ENCODE results near the gene OR1K1.
"Not testable (repeated sequence)": the region's sequence is repeated elsewhere in the genome, so short reads cannot be mapped to it uniquely, and the experiment has no call there.

The OR1K1 gene

DNA sequence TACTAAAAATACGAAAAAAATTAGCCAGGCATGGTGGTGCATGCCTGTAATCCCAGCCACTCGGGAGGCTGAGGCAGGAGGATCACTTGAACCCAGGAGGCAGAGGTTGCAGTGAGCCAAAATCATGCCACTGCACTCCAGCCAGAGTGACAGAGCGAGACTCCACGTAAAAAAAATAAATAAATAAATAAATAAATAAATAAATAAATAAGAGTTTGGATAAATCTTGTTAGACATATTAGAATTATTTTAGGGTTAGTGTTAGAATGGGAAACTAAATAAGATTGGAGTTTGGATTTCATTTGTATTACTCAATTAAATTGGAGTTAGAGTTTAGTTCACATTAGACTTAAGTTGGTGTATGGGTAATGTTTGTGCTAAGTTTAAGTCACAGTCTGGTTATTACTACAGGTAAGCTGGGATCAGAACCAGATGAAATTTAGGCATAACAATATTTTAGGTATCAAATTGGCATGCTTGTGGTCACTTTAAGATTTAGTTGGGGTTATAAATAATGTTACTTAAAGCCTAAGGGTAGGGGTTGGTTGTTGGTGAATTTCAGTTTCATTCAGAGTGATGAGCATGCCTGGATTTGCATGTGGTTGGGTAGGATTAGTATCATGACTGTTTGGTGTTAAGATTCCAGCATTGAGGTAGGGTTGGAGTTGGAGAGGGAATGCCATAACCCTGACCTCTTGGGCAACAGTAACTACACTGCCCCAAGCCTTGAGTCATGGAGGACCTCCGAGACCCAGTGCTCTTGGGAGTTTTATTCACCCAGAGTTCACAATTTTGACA is 7.9 kb upstream of the OR1K1 start:
- no peak for DNase-seq (ENCODE audit: low read depth)
- H3K4me3 ChIP-seq (ENCODE audit: low read depth, low read length): no peak overlapping the region
- TF ChIP-seq, protein P1, sequence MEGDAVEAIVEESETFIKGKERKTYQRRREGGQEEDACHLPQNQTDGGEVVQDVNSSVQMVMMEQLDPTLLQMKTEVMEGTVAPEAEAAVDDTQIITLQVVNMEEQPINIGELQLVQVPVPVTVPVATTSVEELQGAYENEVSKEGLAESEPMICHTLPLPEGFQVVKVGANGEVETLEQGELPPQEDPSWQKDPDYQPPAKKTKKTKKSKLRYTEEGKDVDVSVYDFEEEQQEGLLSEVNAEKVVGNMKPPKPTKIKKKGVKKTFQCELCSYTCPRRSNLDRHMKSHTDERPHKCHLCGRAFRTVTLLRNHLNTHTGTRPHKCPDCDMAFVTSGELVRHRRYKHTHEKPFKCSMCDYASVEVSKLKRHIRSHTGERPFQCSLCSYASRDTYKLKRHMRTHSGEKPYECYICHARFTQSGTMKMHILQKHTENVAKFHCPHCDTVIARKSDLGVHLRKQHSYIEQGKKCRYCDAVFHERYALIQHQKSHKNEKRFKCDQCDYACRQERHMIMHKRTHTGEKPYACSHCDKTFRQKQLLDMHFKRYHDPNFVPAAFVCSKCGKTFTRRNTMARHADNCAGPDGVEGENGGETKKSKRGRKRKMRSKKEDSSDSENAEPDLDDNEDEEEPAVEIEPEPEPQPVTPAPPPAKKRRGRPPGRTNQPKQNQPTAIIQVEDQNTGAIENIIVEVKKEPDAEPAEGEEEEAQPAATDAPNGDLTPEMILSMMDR (conservative IDR thresholded peaks at IDR 0.05; ENCODE audit: low read depth, low read length): no peak

DNA sequence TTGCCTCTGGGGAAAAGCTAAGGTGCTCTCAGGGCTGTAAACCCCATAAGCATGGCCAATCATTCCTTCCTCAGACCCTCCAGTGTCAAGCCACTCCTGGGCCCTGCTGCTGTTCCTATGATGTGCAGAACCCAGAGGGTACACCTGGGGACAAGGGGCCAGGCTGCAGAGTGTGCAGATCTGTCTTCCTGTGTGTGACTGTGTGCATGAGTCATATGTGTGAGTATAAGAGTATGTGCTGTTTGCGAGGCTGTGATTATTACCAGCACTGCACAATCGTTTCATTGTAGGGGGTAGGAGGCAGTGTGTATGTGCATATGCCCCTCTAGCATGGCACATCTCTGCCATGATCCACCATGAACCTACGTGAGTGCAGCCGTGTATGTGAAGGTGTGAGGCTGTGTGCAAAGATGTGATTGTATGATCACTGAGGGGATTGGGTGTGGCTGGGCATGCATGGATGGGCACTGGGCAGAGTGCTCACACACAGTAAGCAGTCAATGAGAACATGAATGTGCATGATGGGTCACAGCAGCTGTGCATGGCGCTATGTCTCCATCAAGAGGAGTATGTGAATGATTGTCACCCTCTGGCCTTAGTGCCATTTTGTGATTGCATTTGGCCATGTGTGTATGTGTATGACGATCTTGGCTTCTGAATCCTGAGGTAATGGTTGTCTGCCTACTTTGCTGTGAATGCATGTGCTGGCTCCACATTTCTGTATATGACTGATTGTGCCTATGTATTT is 2.4 kb upstream of the OR1K1 start:
- TF ChIP-seq, protein P1 (conservative IDR thresholded peaks at IDR 0.05; ENCODE audit: low read depth, low read length): no peak
- no peak for DNase-seq (ENCODE audit: low read depth)
- H3K4me3 ChIP-seq (ENCODE audit: low read depth, low read length): no peak overlapping the region

DNA sequence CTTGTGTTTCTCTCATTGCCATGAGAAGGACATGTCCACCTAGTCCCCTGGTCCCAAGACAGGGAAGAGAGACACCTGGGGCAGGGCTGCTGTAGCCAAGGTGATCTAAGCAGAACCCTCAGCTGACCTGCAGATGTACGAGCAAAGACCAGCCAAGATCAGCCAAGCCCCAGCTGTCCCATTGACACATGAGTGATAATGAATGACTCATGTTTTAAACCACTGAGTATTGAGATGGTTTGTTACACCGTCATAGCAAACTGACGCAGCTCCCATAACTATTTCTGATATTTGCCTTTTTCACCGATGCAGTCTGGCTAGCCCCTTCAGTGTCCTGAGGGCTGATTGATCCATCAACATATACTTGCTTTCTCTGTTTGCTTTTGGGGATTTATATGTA is 6.7 kb downstream of the OR1K1 start:
- H3K4me3 ChIP-seq (ENCODE audit: low read depth, low read length): no peak overlapping the region
- TF ChIP-seq, protein P1 (conservative IDR thresholded peaks at IDR 0.05; ENCODE audit: low read depth, low read length): no peak
- DNase-seq (ENCODE audit: low read depth): no peak

- H3K4me3 ChIP-seq (ENCODE audit: low read depth, low read length): no peak overlapping the region
- no peak for DNase-seq (ENCODE audit: low read depth)
- TF ChIP-seq, protein P1 (conservative IDR thresholded peaks at IDR 0.05; ENCODE audit: low read depth, low read length): no peak
Observed at GRCh38 chr9:122807271-122807900, 7.5 kb downstream of the OR1K1 start.

- DNase-seq (ENCODE audit: low read depth): no peak
- no peak overlapping the region for H3K4me3 ChIP-seq (ENCODE audit: low read depth, low read length)
- TF ChIP-seq, protein P1 (conservative IDR thresholded peaks at IDR 0.05; ENCODE audit: low read depth, low read length): no peak
Observed at GRCh38 chr9:122808141-122808540, 8.2 kb downstream of the OR1K1 start.

- H3K4me3 ChIP-seq (ENCODE audit: low read depth, low read length); DNase-seq (ENCODE audit: low read depth): not testable (repeated sequence)
Observed at GRCh38 chr9:122809261-122809660, 9.3 kb downstream of the OR1K1 start.

DNA sequence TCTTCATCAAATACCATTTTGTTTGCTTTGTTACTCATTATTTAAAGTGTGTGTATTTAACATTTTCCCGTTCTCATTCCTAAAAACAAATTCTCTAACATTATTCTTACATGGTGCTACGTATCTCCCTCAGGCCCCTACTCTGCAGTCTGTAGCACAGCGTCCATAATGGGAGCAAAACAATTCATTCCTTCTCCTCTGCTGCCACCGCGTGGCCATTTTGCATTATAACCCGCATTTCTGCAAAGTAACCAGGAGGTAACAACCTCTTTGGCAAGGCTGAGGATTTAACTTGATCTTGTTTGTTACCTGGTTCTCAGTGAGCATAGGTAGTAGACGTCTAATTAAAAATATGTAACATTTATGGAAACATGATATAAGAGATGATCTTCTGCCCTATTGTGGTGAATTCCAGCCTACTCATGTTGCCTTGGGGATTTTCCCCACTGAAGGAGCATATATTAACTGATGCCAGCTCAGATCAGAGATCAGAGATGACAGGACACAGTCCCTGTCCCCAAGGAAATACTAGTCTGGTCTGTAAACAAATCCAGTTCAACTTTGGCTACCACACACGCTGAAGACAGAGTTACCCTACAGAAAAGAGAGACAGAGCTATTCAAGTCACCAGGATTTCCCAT is 10.5 kb downstream of the OR1K1 start:
- no peak overlapping the region for H3K4me3 ChIP-seq (ENCODE audit: low read depth, low read length)
- peak; percentile 85 for DNase-seq (ENCODE audit: low read depth)
- TF ChIP-seq, protein P1 (conservative IDR thresholded peaks at IDR 0.05; ENCODE audit: low read depth, low read length): peak; percentile 80

Data from choroid plexus epithelial cell (primary cell).